ENCODE measurements around the gene ALPK3.

DNA sequence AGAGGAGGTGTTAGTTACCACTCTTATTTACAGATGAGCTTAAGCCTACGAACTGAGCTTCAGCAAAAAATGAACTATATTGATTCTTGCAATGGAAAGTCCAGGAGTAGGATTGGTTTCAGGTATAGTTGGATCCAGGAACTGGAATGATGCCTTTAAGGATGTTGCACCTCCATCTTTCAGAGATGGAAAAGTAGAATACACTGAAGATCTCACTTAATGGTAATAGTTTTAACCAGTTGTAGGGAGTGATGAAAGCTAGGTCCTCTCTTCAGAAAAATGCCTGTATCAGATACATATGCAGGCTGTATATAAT, 69.8 kb downstream of the ALPK3 start:
- TF ChIP-seq, protein P1, sequence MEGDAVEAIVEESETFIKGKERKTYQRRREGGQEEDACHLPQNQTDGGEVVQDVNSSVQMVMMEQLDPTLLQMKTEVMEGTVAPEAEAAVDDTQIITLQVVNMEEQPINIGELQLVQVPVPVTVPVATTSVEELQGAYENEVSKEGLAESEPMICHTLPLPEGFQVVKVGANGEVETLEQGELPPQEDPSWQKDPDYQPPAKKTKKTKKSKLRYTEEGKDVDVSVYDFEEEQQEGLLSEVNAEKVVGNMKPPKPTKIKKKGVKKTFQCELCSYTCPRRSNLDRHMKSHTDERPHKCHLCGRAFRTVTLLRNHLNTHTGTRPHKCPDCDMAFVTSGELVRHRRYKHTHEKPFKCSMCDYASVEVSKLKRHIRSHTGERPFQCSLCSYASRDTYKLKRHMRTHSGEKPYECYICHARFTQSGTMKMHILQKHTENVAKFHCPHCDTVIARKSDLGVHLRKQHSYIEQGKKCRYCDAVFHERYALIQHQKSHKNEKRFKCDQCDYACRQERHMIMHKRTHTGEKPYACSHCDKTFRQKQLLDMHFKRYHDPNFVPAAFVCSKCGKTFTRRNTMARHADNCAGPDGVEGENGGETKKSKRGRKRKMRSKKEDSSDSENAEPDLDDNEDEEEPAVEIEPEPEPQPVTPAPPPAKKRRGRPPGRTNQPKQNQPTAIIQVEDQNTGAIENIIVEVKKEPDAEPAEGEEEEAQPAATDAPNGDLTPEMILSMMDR (IDR thresholded peaks at IDR 0.05) = no peak
- no peak for TF ChIP-seq POLR2A (IDR thresholded peaks at IDR 0.05)

Data from Peyer's patch (tissue), 4 donors.